Frontal cortex (tissue), 4 donors: Measurements from ENCODE around the gene LATS1. TPM values are rescaled to one million over a fixed set of nuclear protein-coding genes. Genes with fewer than 3 reads are reported as not detected.
"Not testable (repeated sequence)": the region's sequence is repeated elsewhere in the genome, so short reads cannot be mapped to it uniquely, and the experiment has no call there.

ENCODE experiments used
- DNase-seq, 2 donors: peaks; one replicate each; pipeline ENCODE4 v3.0.0; 2012; ENCODE audit warnings: low spot score in 2 of 2
- FAIRE-seq: peaks from 2 replicates; lab custom pipeline; 2012; peaks lifted over from hg19 to GRCh38; lab: Jason Lieb, UNC
- total RNA-seq: library from RNA; depleted of rRNA; stranded (reverse); fragments of >200 nt; gene quantifications from one replicate; pipeline ENCODE4 v1.2.3, GENCODE V29; 2014
- donor health status: control.
- donor health status: control.
- donor health status: control.

Gene LATS1
- 22.8 TPM for total RNA-seq

GRCh38 chr6:149717588-149718458, at the start of gene LATS1:
TSS of gene LATS1 (minus strand) at chr6:149718101. CDS start at chr6:149702126, 15,975 bp downstream.
- DNase-seq (peak; percentile 81 to 87), FAIRE-seq (no peak)

GRCh38 chr6:149766156-149766769, 48.4 kb upstream of the LATS1 start:
- DNase-seq: no peak
- FAIRE-seq: no peak

- DNase-seq: no peak
- FAIRE-seq: no peak
Observed at GRCh38 chr6:149763866-149764265, 46.0 kb upstream of the LATS1 start.

GRCh38 chr6:149761438-149761837, 43.5 kb upstream of the LATS1 start:
- no peak for FAIRE-seq
- DNase-seq: no peak

GRCh38 chr6:149756261-149756636, 38.3 kb upstream of the LATS1 start:
- no peak for DNase-seq
- no peak for FAIRE-seq

- FAIRE-seq (no peak), DNase-seq (no peak)
Observed at GRCh38 chr6:149755300-149756260, 37.7 kb upstream of the LATS1 start.

GRCh38 chr6:149754548-149754947, 36.6 kb upstream of the LATS1 start:
- no peak for FAIRE-seq
- no peak for DNase-seq

- FAIRE-seq: not testable (repeated sequence)
Observed at GRCh38 chr6:149753374-149753637, 35.4 kb upstream of the LATS1 start.

GRCh38 chr6:149752600-149753373, 34.9 kb upstream of the LATS1 start:
- DNase-seq (no peak), FAIRE-seq (no peak)

More at GRCh38 chr6:149753374-149753637, 35.4 kb upstream of the LATS1 start:
- DNase-seq: not testable (repeated sequence)

- not testable (repeated sequence) for DNase-seq, FAIRE-seq
Observed at GRCh38 chr6:149751920-149752319, 34.0 kb upstream of the LATS1 start.

- FAIRE-seq (no peak), DNase-seq (no peak)
Observed at GRCh38 chr6:149751239-149751638, 33.3 kb upstream of the LATS1 start.

GRCh38 chr6:149750136-149750609, 32.3 kb upstream of the LATS1 start:
- no peak for FAIRE-seq
- peak in 1 of 2 donors; percentile 37 for DNase-seq

GRCh38 chr6:149749594-149750135, 31.8 kb upstream of the LATS1 start, which contains the start of gene PCMT1:
TSS of gene PCMT1 (plus strand) at chr6:149749741. CDS start at chr6:149749902, 161 bp downstream.
- DNase-seq (peak; percentile 92 to 93), FAIRE-seq (no peak)

GRCh38 chr6:149749082-149749593, 31.2 kb upstream of the LATS1 start:
- not testable (repeated sequence) for DNase-seq

GRCh38 chr6:149746147-149746946, 28.4 kb upstream of the LATS1 start, which contains the start of gene NUP43:
TSS of gene NUP43 (minus strand) at chr6:149746529. CDS start at chr6:149746495, 34 bp downstream.
- peak; percentile 72 for DNase-seq
- FAIRE-seq: no peak

More at GRCh38 chr6:149749082-149749593, 31.2 kb upstream of the LATS1 start:
- FAIRE-seq: not testable (repeated sequence)

- FAIRE-seq, DNase-seq: not testable (repeated sequence)
Observed at GRCh38 chr6:149745252-149745651, 27.4 kb upstream of the LATS1 start.

- DNase-seq (no peak), FAIRE-seq (no peak)
Observed at GRCh38 chr6:149734915-149735314, 17.0 kb upstream of the LATS1 start.
